Neural cell (in vitro differentiated cells): ENCODE measurements around the gene BCAR3. TPM values are rescaled to one million over a fixed set of nuclear protein-coding genes. Genes with fewer than 3 reads are reported as not detected.

Experiments
- H2AFZ ChIP-seq: fragments of 200-600, 300-800 bp; sonication (generic), shearing (Covaris generic); 2 replicates; pipeline ENCODE4 v1.6.0; 2014; ENCODE audit warnings: low read depth, mild to moderate bottlenecking, antibody characterized with exemption, low read length, moderate library complexity
- H3F3A ChIP-seq: fragments of 200-600 bp; shearing (Covaris generic); 2 replicates; pipeline ENCODE4 v1.6.1; 2016; ENCODE audit warnings: mild to moderate bottlenecking, moderate library complexity, mixed read lengths, antibody characterized with exemption, low read length; ENCODE audit not compliant: insufficient read depth, poor library complexity, severe bottlenecking
- H3K27ac ChIP-seq: fragments of 200-600, 300-800 bp; sonication (generic), shearing (Covaris generic); 2 replicates; pipeline ENCODE4 v1.5.1; 2014; ENCODE audit warnings: mild to moderate bottlenecking, low read length, moderate library complexity
- H3K27me3 ChIP-seq: fragments of 300-800, 200-600 bp; sonication (generic), shearing (Covaris generic); 2 replicates; pipeline ENCODE4 v1.6.0; 2014; ENCODE audit warnings: mild to moderate bottlenecking, low read depth, low read length, moderate library complexity; ENCODE audit not compliant: insufficient read depth
- H3K36me3 ChIP-seq: fragments of 300-800, 200-600 bp; sonication (generic), shearing (Covaris generic); 2 replicates; pipeline ENCODE4 v1.5.1; 2014; ENCODE audit warnings: mild to moderate bottlenecking, antibody characterized with exemption, low read length, moderate library complexity; ENCODE audit not compliant: insufficient read depth
- H3K4me2 ChIP-seq: fragments of 300-800, 200-600 bp; sonication (generic), shearing (Covaris generic); 2 replicates; pipeline ENCODE4 v1.6.0; 2014; ENCODE audit warnings: mild to moderate bottlenecking, low read length
- H3K4me3 ChIP-seq: fragments of 300-800, 200-600 bp; sonication (generic), shearing (Covaris generic); 2 replicates; pipeline ENCODE4 v1.5.1; 2014; ENCODE audit warnings: mild to moderate bottlenecking, low read length, moderate library complexity
- H3K79me2 ChIP-seq: fragments of 200-600 bp; shearing (Covaris generic); replicated peaks from 2 replicates; pipeline ENCODE4 v1.6.0; 2014; ENCODE audit warnings: mild to moderate bottlenecking, low read length, moderate library complexity; ENCODE audit not compliant: insufficient read depth
- H3K9ac ChIP-seq: fragments of 300-800, 200-600 bp; sonication (generic), shearing (Covaris generic); 2 replicates; pipeline ENCODE4 v1.6.1; 2016; ENCODE audit warnings: mild to moderate bottlenecking, low read length, mixed read lengths
- H3K9me2 ChIP-seq: fragments of 200-600 bp; shearing (Covaris generic); 2 replicates; pipeline ENCODE4 v1.6.1; 2016; ENCODE audit warnings: mild to moderate bottlenecking, low read length, mixed read lengths; ENCODE audit not compliant: insufficient read depth
- H3K9me3 ChIP-seq: fragments of 200-600, 300-800 bp; sonication (generic), shearing (Covaris generic); 2 replicates; pipeline ENCODE4 v1.6.1; 2016; ENCODE audit warnings: mild to moderate bottlenecking, mixed run types, low read length, moderate library complexity, mixed read lengths
- H4K20me1 ChIP-seq: fragments of 200-600 bp; shearing (Covaris generic); 2 replicates; pipeline ENCODE4 v1.6.1; 2016; ENCODE audit warnings: mild to moderate bottlenecking, mixed run types; ENCODE audit not compliant: insufficient read depth
- CTCF ChIP-seq: fragments of 450-650 bp; IDR thresholded peaks from 2 replicates; pipeline ENCODE4 v1.5.1; 2014; ENCODE audit warnings: antibody characterized with exemption, mild to moderate bottlenecking, moderate library complexity; ENCODE audit not compliant: poor library complexity, severe bottlenecking
- EP300 ChIP-seq: fragments of 450-650 bp; conservative IDR thresholded peaks from 2 replicates; pipeline ENCODE4 v1.6.1; 2014; ENCODE audit warnings: antibody characterized with exemption, mild to moderate bottlenecking, moderate library complexity; ENCODE audit not compliant: poor library complexity, severe bottlenecking
- EZH2 ChIP-seq: fragments of 200-600, 300-800 bp; shearing (Covaris generic), sonication (generic); IDR thresholded peaks from 2 replicates; pipeline ENCODE4 v1.6.1; 2014; ENCODE audit warnings: antibody characterized with exemption, low read length, borderline replicate concordance, mild to moderate bottlenecking; ENCODE audit not compliant: insufficient read depth, poor library complexity, severe bottlenecking
- MXI1 ChIP-seq: fragments of 450-650 bp; conservative IDR thresholded peaks from 2 replicates; pipeline ENCODE4 v1.6.1; 2014; ENCODE audit warnings: antibody characterized with exemption, mild to moderate bottlenecking; ENCODE audit not compliant: poor library complexity, severe bottlenecking
- POLR2AphosphoS5 ChIP-seq: IDR thresholded peaks from 2 replicates; pipeline ENCODE4 v1.6.1; 2012
- RAD21 ChIP-seq: fragments of 450-650 bp; conservative IDR thresholded peaks from 2 replicates; pipeline ENCODE4 v1.6.1; 2014; ENCODE audit warnings: antibody characterized with exemption, mild to moderate bottlenecking, moderate library complexity
- SMC3 ChIP-seq: fragments of 450-650 bp; conservative IDR thresholded peaks from 2 replicates; pipeline ENCODE4 v1.6.1; 2014; ENCODE audit warnings: antibody characterized with exemption, mild to moderate bottlenecking, moderate library complexity; ENCODE audit not compliant: poor library complexity
- TAF1 ChIP-seq: IDR thresholded peaks from 2 replicates; pipeline ENCODE4 v1.6.1; 2012; ENCODE audit warnings: low read depth
- polyA plus RNA-seq: library from polyadenylated mRNA; depleted of rRNA; stranded (reverse); fragments of >200 nt; gene quantifications from 2 replicates; pipeline ENCODE4 v1.2.3, GENCODE V29; 2014
- TF ChIP-seq, protein P1 (sequence below): IDR thresholded peaks from 2 replicates; pipeline ENCODE4 v1.6.1; 2012; ENCODE audit warnings: borderline replicate concordance

The BCAR3 gene
- polyA plus RNA-seq, 1 donor from 2014 or later: 2.5 TPM

- TF ChIP-seq MXI1 (no peak), CTCF (no peak), RAD21 (no peak)
- Histone ChIP-seq H3K27me3 (no peaks in the 10 kb centered on the region), H3K9me2 (no peaks in the 10 kb centered on the region), H3K36me3 (no peaks in the 10 kb centered on the region), H3K4me3 (no peak overlapping the region), H4K20me1 (no peaks in the 10 kb centered on the region), H2AFZ (no peak overlapping the region), H3K9me3 (no peaks in the 10 kb centered on the region), H3F3A (no peaks in the 10 kb centered on the region), H3K4me2 (no peak overlapping the region), H3K27ac (no peak overlapping the region), H3K9ac (no peak overlapping the region), H3K79me2 (no peaks in the 10 kb centered on the region)
Measured at GRCh38 chr1:93595266-93595665, 86.4 kb downstream of the BCAR3 start.

DNA sequence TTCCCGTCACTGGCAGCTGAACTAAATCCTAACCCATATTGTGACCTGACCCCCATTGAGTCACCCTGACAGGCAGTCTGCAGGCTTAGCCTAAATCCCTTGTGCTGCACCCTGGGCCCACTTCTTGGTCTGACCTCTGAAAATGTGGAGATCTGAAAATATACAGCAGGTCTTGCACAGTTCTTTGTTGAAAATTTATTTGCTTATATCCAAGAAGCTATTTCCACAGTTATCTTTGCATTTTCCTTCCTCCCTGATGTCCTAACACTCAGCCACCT is 87.1 kb downstream of the BCAR3 start:
- Histone ChIP-seq H3K79me2 (no peaks in the 10 kb centered on the region), H2AFZ (no peak overlapping the region), H3K4me3 (no peak overlapping the region), H3K27ac (no peak overlapping the region), H3K9me3 (no peaks in the 10 kb centered on the region), H3K9me2 (no peaks in the 10 kb centered on the region), H3K4me2 (no peak overlapping the region), H3K27me3 (no peaks in the 10 kb centered on the region), H4K20me1 (no peaks in the 10 kb centered on the region), H3K9ac (no peak overlapping the region), H3K36me3 (no peaks in the 10 kb centered on the region), H3F3A (no peaks in the 10 kb centered on the region)
- TF ChIP-seq EZH2 (no peak), MXI1 (no peak), SMC3 (no peak), CTCF (no peak), POLR2AphosphoS5 (no peak), RAD21 (no peak), EP300 (no peak), TAF1 (no peak)
- TF ChIP-seq, protein P1, sequence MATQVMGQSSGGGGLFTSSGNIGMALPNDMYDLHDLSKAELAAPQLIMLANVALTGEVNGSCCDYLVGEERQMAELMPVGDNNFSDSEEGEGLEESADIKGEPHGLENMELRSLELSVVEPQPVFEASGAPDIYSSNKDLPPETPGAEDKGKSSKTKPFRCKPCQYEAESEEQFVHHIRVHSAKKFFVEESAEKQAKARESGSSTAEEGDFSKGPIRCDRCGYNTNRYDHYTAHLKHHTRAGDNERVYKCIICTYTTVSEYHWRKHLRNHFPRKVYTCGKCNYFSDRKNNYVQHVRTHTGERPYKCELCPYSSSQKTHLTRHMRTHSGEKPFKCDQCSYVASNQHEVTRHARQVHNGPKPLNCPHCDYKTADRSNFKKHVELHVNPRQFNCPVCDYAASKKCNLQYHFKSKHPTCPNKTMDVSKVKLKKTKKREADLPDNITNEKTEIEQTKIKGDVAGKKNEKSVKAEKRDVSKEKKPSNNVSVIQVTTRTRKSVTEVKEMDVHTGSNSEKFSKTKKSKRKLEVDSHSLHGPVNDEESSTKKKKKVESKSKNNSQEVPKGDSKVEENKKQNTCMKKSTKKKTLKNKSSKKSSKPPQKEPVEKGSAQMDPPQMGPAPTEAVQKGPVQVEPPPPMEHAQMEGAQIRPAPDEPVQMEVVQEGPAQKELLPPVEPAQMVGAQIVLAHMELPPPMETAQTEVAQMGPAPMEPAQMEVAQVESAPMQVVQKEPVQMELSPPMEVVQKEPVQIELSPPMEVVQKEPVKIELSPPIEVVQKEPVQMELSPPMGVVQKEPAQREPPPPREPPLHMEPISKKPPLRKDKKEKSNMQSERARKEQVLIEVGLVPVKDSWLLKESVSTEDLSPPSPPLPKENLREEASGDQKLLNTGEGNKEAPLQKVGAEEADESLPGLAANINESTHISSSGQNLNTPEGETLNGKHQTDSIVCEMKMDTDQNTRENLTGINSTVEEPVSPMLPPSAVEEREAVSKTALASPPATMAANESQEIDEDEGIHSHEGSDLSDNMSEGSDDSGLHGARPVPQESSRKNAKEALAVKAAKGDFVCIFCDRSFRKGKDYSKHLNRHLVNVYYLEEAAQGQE: no peak
